HEK293T (cell line): ENCODE measurements around the gene P2RX7.

Experiments
- ARNT ChIP-seq: fragments of 450-650 bp; IDR thresholded peaks from 2 replicates; pipeline ENCODE4 v1.6.1; 2017; ENCODE audit warnings: mild to moderate bottlenecking
- BHLHE40 ChIP-seq: fragments of 450-650 bp; IDR thresholded peaks from 2 replicates; pipeline ENCODE4 v1.6.1; 2016; ENCODE audit warnings: mild to moderate bottlenecking, moderate library complexity, borderline replicate concordance
- CTBP1 ChIP-seq: fragments of 450-650 bp; IDR thresholded peaks from 2 replicates; pipeline ENCODE4 v1.6.1; 2016; ENCODE audit warnings: borderline replicate concordance
- ELF4 ChIP-seq: fragments of 450-650 bp; IDR thresholded peaks from 2 replicates; pipeline ENCODE4 v1.6.1; 2017; ENCODE audit warnings: antibody characterized with exemption
- FOXA1 ChIP-seq: fragments of 450-650 bp; IDR thresholded peaks from 2 replicates; pipeline ENCODE4 v1.6.1; 2016; ENCODE audit warnings: mild to moderate bottlenecking
- FOXM1 ChIP-seq: fragments of 450-650 bp; IDR thresholded peaks from 2 replicates; pipeline ENCODE4 v1.6.1; 2017; ENCODE audit warnings: mild to moderate bottlenecking, borderline replicate concordance
- HDGF ChIP-seq: fragments of 450-650 bp; IDR thresholded peaks from 2 replicates; pipeline ENCODE4 v1.6.1; 2017; ENCODE audit warnings: antibody characterized with exemption, borderline replicate concordance
- L3MBTL2 ChIP-seq: fragments of 450-650 bp; conservative IDR thresholded peaks from 2 replicates; pipeline ENCODE4 v1.6.1; 2016; ENCODE audit warnings: mild to moderate bottlenecking
- LEF1 ChIP-seq: fragments of 450-650 bp; IDR thresholded peaks from 2 replicates; pipeline ENCODE4 v1.6.1; 2017; ENCODE audit warnings: mild to moderate bottlenecking, borderline replicate concordance
- SP1 ChIP-seq: fragments of 450-650 bp; IDR thresholded peaks from 2 replicates; pipeline ENCODE4 v1.6.1; 2017
- SUZ12 ChIP-seq: fragments of 450-650 bp; IDR thresholded peaks from 2 replicates; pipeline ENCODE4 v1.6.1; 2016; ENCODE audit warnings: mild to moderate bottlenecking
- TARDBP ChIP-seq: fragments of 450-650 bp; IDR thresholded peaks from 2 replicates; pipeline ENCODE4 v1.6.1; 2016
- TF ChIP-seq, protein P1 (sequence below): fragments of 450-650 bp; IDR thresholded peaks from 2 replicates; pipeline ENCODE4 v1.6.1; 2016

DNA sequence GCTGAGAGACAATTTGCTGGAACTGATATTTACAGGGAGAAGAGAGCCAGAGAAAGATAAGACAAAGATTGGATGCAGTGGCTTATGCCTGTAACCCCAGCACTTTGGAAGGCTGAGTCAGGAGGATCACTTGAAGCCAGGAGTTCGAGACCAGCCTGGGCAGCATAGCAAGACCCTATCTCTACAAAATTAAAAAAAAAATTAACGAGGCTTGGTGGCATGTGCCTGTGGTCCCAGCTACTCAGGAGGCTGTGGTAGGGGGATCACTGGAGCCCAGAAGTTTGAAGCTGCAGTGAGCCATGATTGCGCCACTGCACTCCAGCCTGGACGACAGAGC lies 2.9 kb upstream of the P2RX7 start:
- TF ChIP-seq BHLHE40 (no peak), SUZ12 (no peak), FOXA1 (no peak), SP1 (no peak), TARDBP (no peak), ELF4 (no peak), ARNT (no peak), FOXM1 (no peak), L3MBTL2 (no peak), CTBP1 (no peak), HDGF (no peak), LEF1 (no peak)
- TF ChIP-seq, protein P1, sequence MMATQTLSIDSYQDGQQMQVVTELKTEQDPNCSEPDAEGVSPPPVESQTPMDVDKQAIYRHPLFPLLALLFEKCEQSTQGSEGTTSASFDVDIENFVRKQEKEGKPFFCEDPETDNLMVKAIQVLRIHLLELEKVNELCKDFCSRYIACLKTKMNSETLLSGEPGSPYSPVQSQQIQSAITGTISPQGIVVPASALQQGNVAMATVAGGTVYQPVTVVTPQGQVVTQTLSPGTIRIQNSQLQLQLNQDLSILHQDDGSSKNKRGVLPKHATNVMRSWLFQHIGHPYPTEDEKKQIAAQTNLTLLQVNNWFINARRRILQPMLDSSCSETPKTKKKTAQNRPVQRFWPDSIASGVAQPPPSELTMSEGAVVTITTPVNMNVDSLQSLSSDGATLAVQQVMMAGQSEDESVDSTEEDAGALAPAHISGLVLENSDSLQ, result no peak
